Measurements from ENCODE around the gene HINT1.
"Not testable (repeated sequence)": the region's sequence is repeated elsewhere in the genome, so short reads cannot be mapped to it uniquely, and the experiment has no call there.

HINT1 gene

GRCh38 chr5:131169810-131170539 lies 4.9 kb upstream of the HINT1 start:
- DNase-seq = peak in 1 of 2 experiments; percentile 37

GRCh38 chr5:131167615-131168014 lies 2.6 kb upstream of the HINT1 start:
- no peak for DNase-seq

GRCh38 chr5:131164191-131165118 lies 601 bp downstream of the HINT1 start:
- peak; percentile 54 to 73 for DNase-seq

- DNase-seq = peak; percentile 30 to 36
These were observed 1.6 kb downstream of the HINT1 start for GRCh38 chr5:131163276-131164119.

GRCh38 chr5:131160134-131160533 lies 4.9 kb downstream of the HINT1 start:
- DNase-seq = no peak

- DNase-seq = no peak
These were observed 8.1 kb downstream of the HINT1 start for GRCh38 chr5:131156957-131157356.

- no peak for DNase-seq
These were observed 8.7 kb downstream of the HINT1 start for GRCh38 chr5:131156385-131156784.

- no peak for DNase-seq
These were observed 13.8 kb downstream of the HINT1 start for GRCh38 chr5:131151216-131151615.

GRCh38 chr5:131150408-131150807 lies 14.6 kb downstream of the HINT1 start:
- DNase-seq = no peak

- no peak for DNase-seq
These were observed 16.2 kb downstream of the HINT1 start for GRCh38 chr5:131148835-131149234.

- no peak for DNase-seq
These were observed 17.8 kb downstream of the HINT1 start for GRCh38 chr5:131147258-131147657.

- DNase-seq = no peak
These were observed 22.0 kb downstream of the HINT1 start for GRCh38 chr5:131142970-131143617.

GRCh38 chr5:131139321-131139720 lies 25.7 kb downstream of the HINT1 start:
- DNase-seq = no peak

GRCh38 chr5:131138406-131138805 lies 26.6 kb downstream of the HINT1 start:
- not testable (repeated sequence) for DNase-seq

- not testable (repeated sequence) for DNase-seq
These were observed 32.0 kb downstream of the HINT1 start for GRCh38 chr5:131133091-131133490.

- DNase-seq = no peak
These were observed 35.8 kb downstream of the HINT1 start for GRCh38 chr5:131129306-131129705.

GRCh38 chr5:131127244-131127643 lies 37.8 kb downstream of the HINT1 start:
- not testable (repeated sequence) for DNase-seq

GRCh38 chr5:131114754-131115153 lies 50.3 kb downstream of the HINT1 start:
- DNase-seq = no peak

- no peak for DNase-seq
These were observed 52.6 kb downstream of the HINT1 start for GRCh38 chr5:131112424-131112823.

GRCh38 chr5:131110256-131110594 lies 54.8 kb downstream of the HINT1 start:
- no peak for DNase-seq

GRCh38 chr5:131109540-131110255 lies 55.4 kb downstream of the HINT1 start:
- DNase-seq = peak; percentile 59 to 61
